Measurements from ENCODE around the gene ABHD12B. TPM values are rescaled to one million over a fixed set of nuclear protein-coding genes. Genes with fewer than 3 reads are reported as not detected.

Gene ABHD12B
- total RNA-seq, 1 donor from 2014 or later, result not detected

Other genes starting within 250 kb of the ABHD12B start
- 5.9 and 6.2 TPM in 2 replicates for gene SAV1, start 203.7 kb upstream of the ABHD12B start, total RNA-seq
- 65.1 and 68.9 TPM in 2 replicates for gene NIN, start 40.9 kb upstream of the ABHD12B start, total RNA-seq
- 0.66 and 1.0 TPM in 2 replicates for gene PYGL, start 72.4 kb downstream of the ABHD12B start, total RNA-seq
- 0.16 and 0.18 TPM in 2 replicates for gene TRIM9, start 223.1 kb downstream of the ABHD12B start, total RNA-seq